ENCODE measurements around the gene ANKS1B. TPM values are rescaled to one million over a fixed set of nuclear protein-coding genes. Genes with fewer than 3 reads are reported as not detected.

Gene ANKS1B
- total RNA-seq, 1 donor: 47.0 TPM

DNA sequence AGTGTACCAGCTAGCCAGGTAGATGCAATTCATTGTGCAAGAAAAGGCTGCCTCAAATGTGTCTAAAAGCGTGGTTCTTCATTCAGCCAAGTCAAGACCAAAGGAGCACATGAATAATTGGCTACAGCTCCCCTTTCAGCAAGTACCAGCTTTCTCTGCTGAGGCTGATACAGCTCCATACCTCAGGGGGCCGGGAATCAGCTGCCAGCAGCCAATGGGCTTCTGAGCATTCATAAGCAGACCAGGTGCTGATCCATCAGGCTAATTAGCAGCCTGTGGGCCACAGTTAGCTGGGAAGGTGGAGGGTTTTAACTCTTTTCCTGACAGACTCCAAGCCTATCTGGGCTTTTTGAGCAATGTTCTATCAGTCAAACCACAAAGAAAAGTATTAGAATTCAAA is 1075.0 kb downstream of the ANKS1B start:
- H3K4me3 ChIP-seq (ENCODE audit: low read depth, low read length): no peak overlapping the region
- TF ChIP-seq CTCF (IDR thresholded peaks at IDR 0.05; ENCODE audit: insufficient read depth, low read length): no peak
- DNase-seq (ENCODE audit: low read depth): no peak

DNA sequence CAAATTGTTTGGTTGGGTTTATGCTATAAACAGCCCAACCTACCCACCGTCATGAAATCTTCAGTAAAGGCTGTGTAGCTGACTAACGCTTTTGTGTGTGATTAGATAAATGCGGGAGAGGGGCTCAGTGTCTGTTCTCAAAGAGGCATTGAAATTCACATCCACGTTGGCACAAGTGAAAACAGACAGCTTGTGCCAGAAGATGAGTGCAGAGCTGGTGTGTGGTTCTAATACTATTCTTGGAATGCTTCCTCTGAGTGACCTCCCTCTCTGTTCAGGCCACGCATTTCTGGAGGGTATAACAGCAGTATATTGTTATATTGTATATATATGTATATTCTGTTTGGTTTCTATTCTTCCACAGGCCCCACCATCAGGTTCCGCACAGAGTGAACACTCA is 1075.9 kb downstream of the ANKS1B start:
- no peak overlapping the region for H3K4me3 ChIP-seq (ENCODE audit: low read depth, low read length)
- no peak for TF ChIP-seq CTCF (IDR thresholded peaks at IDR 0.05; ENCODE audit: insufficient read depth, low read length)
- no peak for DNase-seq (ENCODE audit: low read depth)

DNA sequence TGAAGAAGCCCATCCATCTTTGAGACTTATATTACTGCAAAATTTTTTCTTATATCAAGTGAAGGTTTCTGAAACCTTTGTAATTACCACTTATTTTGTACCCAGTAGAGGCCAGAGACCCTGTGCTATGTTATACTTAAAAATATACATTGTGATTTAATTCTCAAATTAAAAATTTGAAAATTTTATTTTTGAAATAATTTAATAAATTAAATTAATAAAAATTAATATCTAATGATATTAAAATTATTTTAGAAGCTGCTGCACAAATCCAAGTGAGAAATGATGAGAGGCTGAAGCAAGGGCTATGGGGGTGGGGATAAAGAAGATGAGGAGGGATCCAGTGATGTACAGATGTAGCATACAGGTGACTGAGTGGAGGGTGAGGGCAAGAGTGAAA is 1080.9 kb downstream of the ANKS1B start:
- no peak for DNase-seq (ENCODE audit: low read depth)
- no peak overlapping the region for H3K4me3 ChIP-seq (ENCODE audit: low read depth, low read length)
- TF ChIP-seq CTCF (IDR thresholded peaks at IDR 0.05; ENCODE audit: insufficient read depth, low read length): no peak

- DNase-seq (ENCODE audit: low read depth): no peak
- no peak for TF ChIP-seq CTCF (IDR thresholded peaks at IDR 0.05; ENCODE audit: insufficient read depth, low read length)
- no peak overlapping the region for H3K4me3 ChIP-seq (ENCODE audit: low read depth, low read length)
Observed at GRCh38 chr12:98901189-98901588, 1083.5 kb downstream of the ANKS1B start.

DNA sequence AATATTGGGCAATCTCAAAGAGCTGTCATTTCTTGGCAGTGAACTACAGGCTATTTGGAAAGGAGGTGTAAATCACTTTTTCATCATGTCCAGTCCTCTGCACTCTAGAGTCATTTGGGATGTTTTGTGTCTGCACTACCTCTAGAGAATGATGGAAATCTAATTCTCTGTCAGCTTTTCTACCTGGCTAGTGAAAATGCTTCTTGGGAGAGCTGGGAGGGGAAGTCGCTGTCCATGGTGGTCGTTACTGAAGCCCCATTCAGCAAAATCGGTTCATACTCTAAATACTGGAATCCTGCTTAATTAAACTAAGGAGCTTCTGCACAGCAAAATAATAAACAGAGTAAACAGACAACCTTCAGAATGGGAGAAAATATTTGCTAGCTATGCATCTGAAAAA is 1087.8 kb downstream of the ANKS1B start:
- DNase-seq (ENCODE audit: low read depth): peak; percentile 1
- no peak for TF ChIP-seq CTCF (IDR thresholded peaks at IDR 0.05; ENCODE audit: insufficient read depth, low read length)
- no peak overlapping the region for H3K4me3 ChIP-seq (ENCODE audit: low read depth, low read length)

DNA sequence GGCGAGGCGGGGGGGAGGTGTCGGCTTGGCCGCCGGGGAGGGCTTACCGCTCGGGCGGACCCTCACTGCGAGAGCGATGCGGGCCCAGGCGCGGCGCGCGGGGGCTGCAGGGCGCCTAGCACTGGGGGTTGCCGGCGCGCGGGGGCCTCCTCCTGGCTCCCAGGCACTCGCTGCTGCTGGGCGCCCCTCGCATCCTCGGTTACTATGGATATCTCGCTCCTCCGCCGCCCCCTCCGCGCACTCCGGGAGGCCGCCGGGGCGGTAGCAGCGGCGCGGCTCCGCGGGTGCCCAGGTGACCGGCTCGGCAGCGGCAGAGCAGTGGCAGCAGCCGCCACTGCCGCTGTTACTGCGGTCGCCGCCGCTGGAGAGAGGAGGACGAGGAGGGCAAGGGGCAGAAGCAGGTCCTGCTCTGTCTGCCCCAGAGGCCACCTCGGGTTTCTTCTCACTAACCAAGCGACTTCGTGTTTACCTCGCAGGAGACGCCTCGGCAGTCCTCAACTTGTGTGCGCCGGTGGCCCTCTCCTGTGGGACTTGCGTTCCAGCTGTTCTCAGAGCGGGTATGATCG is 1089.6 kb downstream of the ANKS1B start:
- TF ChIP-seq CTCF (IDR thresholded peaks at IDR 0.05; ENCODE audit: insufficient read depth, low read length): no peak
- H3K4me3 ChIP-seq (ENCODE audit: low read depth, low read length): no peak overlapping the region
- DNase-seq (ENCODE audit: low read depth): no peak

GRCh38 chr12:98894412-98895085 is 1090.2 kb downstream of the ANKS1B start:
- TF ChIP-seq CTCF (IDR thresholded peaks at IDR 0.05; ENCODE audit: insufficient read depth, low read length): no peak
- no peak for DNase-seq (ENCODE audit: low read depth)

More at GRCh38 chr12:98894412-98895085, 1090.2 kb downstream of the ANKS1B start:
- H3K4me3 ChIP-seq (ENCODE audit: low read depth, low read length): no peak overlapping the region

Data from fibroblast of the aortic adventitia (primary cell).